Activated CD4-positive, alpha-beta memory T cell treated with anti-CD3 and anti-CD28 coated beads, Interleukin-2, amount 10 ng/mL, durations not matched to agents 7 days and 5 days (primary cell): ENCODE results near the gene NME7. TPM values are rescaled to one million over a fixed set of nuclear protein-coding genes. Genes with fewer than 3 reads are reported as not detected.
A peak's percentile ranks its signal among the peaks of the same experiment; 100 is the strongest.

Experiments used
- CTCF ChIA-PET: fragments of 350-600 bp; sonication (Branson Sonifier 250); formaldehyde crosslinking; loops from one replicate; lab custom pipeline; 2021; ENCODE audit warnings: antibody characterized with exemption, inconsistent platforms; lab: Charles Lee
- POLR2A ChIA-PET: fragments of 350-600 bp; sonication (Branson Sonifier 250); formaldehyde crosslinking; loops from one replicate; lab custom pipeline; 2021; ENCODE audit warnings: antibody characterized with exemption; lab: Charles Lee
- DNase-seq: peaks from one replicate; pipeline ENCODE4 v3.0.0-alpha.2; 2020
- H3K27ac Mint-ChIP-seq: one replicate; pipeline ENCODE4 v1.8.0; 2021; ENCODE audit warnings: mild to moderate bottlenecking, mixed read lengths
- H3K27me3 Mint-ChIP-seq: one replicate; pipeline ENCODE4 v1.8.0; 2021; ENCODE audit warnings: mixed read lengths
- H3K36me3 Mint-ChIP-seq: one replicate; pipeline ENCODE4 v1.8.0; 2021; ENCODE audit warnings: low read depth, mixed read lengths
- H3K4me1 Mint-ChIP-seq: one replicate; pipeline ENCODE4 v1.8.0; 2021; ENCODE audit warnings: mixed read lengths
- H3K4me3 Mint-ChIP-seq: one replicate; pipeline ENCODE4 v1.8.0; 2021; ENCODE audit warnings: mild to moderate bottlenecking, mixed read lengths
- H3K9me3 Mint-ChIP-seq: one replicate; pipeline ENCODE4 v1.8.0; 2021; ENCODE audit warnings: mixed read lengths
- total RNA-seq, 2 experiments: library from RNA; stranded (reverse); gene quantifications; one replicate each; pipeline ENCODE4 v1.2.3, GENCODE V29; 2021

NME7 gene
- total RNA-seq, 2 experiments from 2014 or later: 26.1 to 28.3 TPM

GRCh38 chr1:169108223-169108622 is 259.4 kb downstream of the NME7 start:
- peaks cover 34% of the 10 kb centered on the region for H3K4me1 Mint-ChIP-seq
- ChIA-PET POLR2A (interaction anchor here (0.6 kb wide), 1 partner anchor 1024 kb away, joined by 3 read pairs; no protein-coding TSS in a partner anchor), CTCF (interaction anchor here (1.3 kb wide), 1 partner anchor 240 kb away, joined by 4 read pairs; no protein-coding TSS in a partner anchor)
- peak overlapping the region; percentile 54 for H3K4me3 Mint-ChIP-seq
- peaks cover 5% of the 10 kb centered on the region for H3K36me3 Mint-ChIP-seq
- no peaks in the 10 kb centered on the region for H3K9me3 Mint-ChIP-seq
- H3K27ac Mint-ChIP-seq: no peak overlapping the region
- DNase-seq: no peak
- peaks cover 20% of the 10 kb centered on the region for H3K27me3 Mint-ChIP-seq

- peak overlapping the region; percentile 36 for H3K27ac Mint-ChIP-seq
- CTCF ChIA-PET: interaction anchor here (1.3 kb wide), 1 partner anchor 241 kb away, joined by 4 read pairs; no protein-coding TSS in a partner anchor
- H3K36me3 Mint-ChIP-seq: peaks cover 5% of the 10 kb centered on the region
- DNase-seq: no peak
- no peaks in the 10 kb centered on the region for H3K9me3 Mint-ChIP-seq
- POLR2A ChIA-PET: interaction anchor here (0.6 to 0.7 kb wide), 2 partner anchors 204 to 1023 kb away, joined by 3 read pairs; no protein-coding TSS in a partner anchor
- H3K4me3 Mint-ChIP-seq: peak overlapping the region; percentile 74
- peaks cover 20% of the 10 kb centered on the region for H3K27me3 Mint-ChIP-seq
- peaks cover 34% of the 10 kb centered on the region for H3K4me1 Mint-ChIP-seq
Observed at GRCh38 chr1:169107603-169108208, 259.9 kb downstream of the NME7 start.

DNA sequence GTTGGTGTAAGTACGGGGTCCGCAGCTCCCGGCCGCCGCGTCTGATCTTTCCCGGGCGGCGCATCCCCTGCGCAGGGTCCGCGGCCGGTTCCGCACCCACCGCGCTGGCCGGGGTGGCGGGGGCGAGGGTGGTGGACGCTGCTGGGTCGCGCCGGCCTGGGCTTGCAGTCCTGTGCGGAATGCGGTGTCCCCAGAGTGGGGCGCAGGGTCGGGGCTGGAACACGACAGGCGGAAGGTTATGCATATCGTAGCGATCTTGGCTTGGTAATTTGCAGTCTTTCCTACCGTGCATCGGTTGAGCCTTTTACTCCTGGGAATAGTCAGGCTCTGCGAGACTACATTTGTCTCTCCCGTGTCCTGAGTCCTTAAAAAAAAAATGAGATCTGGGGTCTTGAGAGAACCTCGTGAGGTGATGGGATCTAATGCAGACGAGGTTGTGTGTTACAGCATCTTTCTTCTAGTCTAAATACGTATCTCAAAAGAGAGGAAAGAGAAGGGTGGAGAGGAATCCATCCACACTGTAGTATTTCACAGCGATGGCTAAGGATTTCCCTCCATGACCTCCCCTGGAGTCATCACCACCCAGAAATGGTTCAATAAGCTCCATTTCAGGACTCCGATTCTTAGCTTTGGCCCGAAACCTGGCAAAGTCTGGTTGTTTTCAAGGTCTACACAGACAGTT is 260.5 kb downstream of the NME7 start:
- Mint-ChIP-seq H3K27me3 (peaks cover 20% of the 10 kb centered on the region), H3K27ac (no peak overlapping the region), H3K4me1 (peaks cover 34% of the 10 kb centered on the region), H3K4me3 (peak overlapping the region; percentile 83), H3K9me3 (no peaks in the 10 kb centered on the region), H3K36me3 (no peaks in the 10 kb centered on the region)
- DNase-seq: no peak
- ChIA-PET CTCF (interaction anchor here (1.3 to 2.1 kb wide), 2 partner anchors 242 to 764 kb away, joined by 4 to 5 read pairs; no protein-coding TSS in a partner anchor), POLR2A (interaction anchor here (0.7 kb wide), 1 partner anchor 205 kb away, joined by 3 read pairs; no protein-coding TSS in a partner anchor)

DNA sequence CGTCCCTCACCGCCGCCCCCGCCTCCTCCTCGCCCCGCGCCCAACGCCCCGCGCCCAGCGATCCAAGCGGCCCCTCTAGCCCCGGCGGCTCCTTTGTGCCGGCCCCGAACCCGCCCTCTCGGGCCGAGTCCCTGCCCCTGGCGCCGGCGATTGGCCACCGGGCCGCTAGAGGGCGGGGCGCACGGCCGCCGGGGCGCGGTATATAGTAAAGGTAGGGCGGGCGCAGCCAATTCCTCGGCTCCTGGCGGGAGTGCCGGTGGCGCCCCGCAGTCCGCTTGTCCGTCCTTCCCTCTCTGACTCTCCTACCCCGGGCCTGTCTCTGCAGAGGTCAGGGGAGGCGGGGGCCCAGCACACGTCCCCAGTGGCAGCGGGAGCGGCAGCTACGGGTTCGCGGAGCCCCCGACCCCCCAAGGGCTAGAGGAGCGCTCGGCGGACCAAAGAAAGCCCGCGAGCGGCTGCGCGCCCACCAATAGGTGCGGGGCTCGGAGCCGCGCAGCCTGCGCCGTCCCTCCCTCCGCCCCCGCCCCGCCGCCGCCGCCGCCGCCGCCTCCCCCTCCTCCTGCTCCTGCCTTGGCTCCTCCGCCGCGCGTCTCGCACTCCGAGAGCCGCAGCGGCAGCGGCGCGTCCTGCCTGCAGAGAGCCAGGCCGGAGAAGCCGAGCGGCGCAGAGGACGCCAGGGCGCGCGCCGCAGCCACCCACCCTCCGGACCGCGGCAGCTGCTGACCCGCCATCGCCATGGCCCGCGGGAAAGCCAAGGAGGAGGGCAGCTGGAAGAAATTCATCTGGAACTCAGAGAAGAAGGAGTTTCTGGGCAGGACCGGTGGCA is 261.3 kb downstream of the NME7 start, which contains the start of gene ATP1B1:
Gene ATP1B1, plus strand, starts transcription at position 596 of the 826 bp plus-strand sequence. Its CDS starts 140 bp downstream, at position 736.
- peak within 1 kb of the TSS; percentile 52 for H3K27ac Mint-ChIP-seq
- H3K9me3 Mint-ChIP-seq: no peaks in the 10 kb centered on the region
- no peaks in the 10 kb centered on the region for H3K36me3 Mint-ChIP-seq
- CTCF ChIA-PET: interaction anchor here (2.1 kb wide), 1 partner anchor 763 kb away, joined by 5 read pairs; no protein-coding TSS in a partner anchor
- H3K4me1 Mint-ChIP-seq: peaks cover 34% of the 10 kb centered on the region
- DNase-seq: peak; percentile 84
- peak within 1 kb of the TSS; percentile 83 for H3K4me3 Mint-ChIP-seq
- POLR2A ChIA-PET: no interaction called here
- peaks cover 20% of the 10 kb centered on the region for H3K27me3 Mint-ChIP-seq

DNA sequence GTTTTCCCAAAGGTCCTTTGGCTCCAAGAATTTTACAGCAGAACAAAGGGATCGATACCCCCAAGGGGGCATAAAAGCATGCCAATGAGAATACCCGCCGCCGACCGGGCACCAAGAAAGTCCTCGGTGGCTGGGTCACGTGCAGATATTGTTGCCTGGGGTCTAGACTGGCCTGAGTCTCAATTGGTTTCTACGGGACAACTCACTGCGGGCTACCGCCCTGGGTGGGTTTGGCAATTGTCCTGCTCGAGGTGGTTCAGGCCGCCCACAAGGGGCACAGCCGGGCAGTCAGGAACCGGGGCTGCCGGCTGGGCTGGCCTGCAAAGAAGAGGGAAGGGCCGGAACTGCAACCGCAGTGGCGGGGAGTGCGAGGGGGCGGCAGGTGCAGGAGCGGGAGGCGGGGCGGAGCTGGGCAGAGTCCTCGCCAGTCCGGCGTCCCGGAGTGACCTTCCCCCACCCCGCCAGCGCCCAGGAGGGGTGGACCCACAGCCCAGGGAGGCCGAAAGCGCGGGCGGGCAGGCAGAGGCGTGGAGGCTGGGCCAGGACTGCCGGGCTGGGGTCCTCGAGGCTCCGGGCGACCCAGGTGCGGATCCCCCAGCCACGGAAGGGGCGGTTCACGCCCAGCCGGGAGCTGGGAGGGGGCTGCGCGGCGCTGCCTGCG is 262.0 kb downstream of the NME7 start:
- Mint-ChIP-seq H3K9me3 (no peaks in the 10 kb centered on the region), H3K36me3 (no peaks in the 10 kb centered on the region), H3K27me3 (peaks cover 26% of the 10 kb centered on the region), H3K27ac (no peak overlapping the region), H3K4me1 (peaks cover 30% of the 10 kb centered on the region), H3K4me3 (peak overlapping the region; percentile 68)
- CTCF ChIA-PET: interaction anchor here (2.1 kb wide), 1 partner anchor 763 kb away, joined by 5 read pairs; no protein-coding TSS in a partner anchor
- POLR2A ChIA-PET: interaction anchor here (1.8 kb wide), 1 partner anchor 15 kb away, joined by 4 read pairs; no protein-coding TSS in a partner anchor
- peak; percentile 42 for DNase-seq

DNA sequence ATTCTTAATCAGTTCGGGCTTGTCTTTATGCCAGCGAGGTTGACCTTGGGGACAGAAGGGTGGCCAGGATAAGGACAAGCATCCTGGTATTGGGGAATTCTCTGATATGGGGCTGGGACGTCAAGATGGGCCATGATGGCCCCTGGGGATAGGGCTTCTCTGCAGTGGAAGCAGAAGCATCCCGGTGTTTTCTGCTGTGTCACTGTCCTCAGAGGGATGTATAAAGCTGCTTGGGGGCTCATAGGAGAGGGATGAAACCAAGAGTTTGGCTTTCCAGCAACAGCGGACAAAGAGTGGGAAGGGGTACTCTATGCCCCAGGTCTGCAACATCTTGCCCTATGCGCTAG is 262.5 kb downstream of the NME7 start:
- no peaks in the 10 kb centered on the region for H3K9me3 Mint-ChIP-seq
- H3K27me3 Mint-ChIP-seq: peaks cover 26% of the 10 kb centered on the region
- H3K27ac Mint-ChIP-seq: no peak overlapping the region
- POLR2A ChIA-PET: interaction anchor here (1.8 kb wide), 1 partner anchor 14 kb away, joined by 4 read pairs; no protein-coding TSS in a partner anchor
- CTCF ChIA-PET: interaction anchor here (2.1 kb wide), 1 partner anchor 762 kb away, joined by 5 read pairs; no protein-coding TSS in a partner anchor
- H3K36me3 Mint-ChIP-seq: no peaks in the 10 kb centered on the region
- peaks cover 25% of the 10 kb centered on the region for H3K4me1 Mint-ChIP-seq
- DNase-seq: no peak
- peak overlapping the region; percentile 68 for H3K4me3 Mint-ChIP-seq

DNA sequence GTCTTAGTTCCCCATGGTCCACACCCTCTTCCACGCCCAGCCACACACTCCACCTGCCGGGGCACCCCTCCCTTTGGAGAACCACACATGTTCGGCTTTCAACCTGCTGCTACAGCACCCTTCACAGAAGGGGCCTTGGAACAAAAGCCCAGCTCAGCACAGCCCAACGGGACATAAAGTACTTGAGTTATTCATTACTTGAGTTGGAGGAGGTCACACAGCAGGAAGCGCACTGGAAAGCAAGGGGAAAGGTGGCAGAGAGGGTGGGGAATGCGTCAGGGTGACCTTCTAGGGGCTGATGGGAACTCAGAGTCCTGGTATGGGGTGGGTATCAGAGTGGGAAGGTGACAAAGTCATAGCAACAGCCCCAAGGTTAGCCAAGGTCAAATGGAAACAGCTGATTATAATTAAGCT is 264.1 kb downstream of the NME7 start:
- no peak overlapping the region for H3K4me3 Mint-ChIP-seq
- H3K27me3 Mint-ChIP-seq: peaks cover 25% of the 10 kb centered on the region
- H3K9me3 Mint-ChIP-seq: no peaks in the 10 kb centered on the region
- CTCF ChIA-PET: interaction anchor here (1.2 kb wide), 1 partner anchor 761 kb away, joined by 3 read pairs; no protein-coding TSS in a partner anchor
- no peaks in the 10 kb centered on the region for H3K36me3 Mint-ChIP-seq
- POLR2A ChIA-PET: interaction anchor here (1.8 kb wide), 1 partner anchor 13 kb away, joined by 4 read pairs; no protein-coding TSS in a partner anchor
- no peak for DNase-seq
- peaks cover 17% of the 10 kb centered on the region for H3K4me1 Mint-ChIP-seq
- no peak overlapping the region for H3K27ac Mint-ChIP-seq

- Mint-ChIP-seq H3K9me3 (no peaks in the 10 kb centered on the region), H3K27me3 (peaks cover 21% of the 10 kb centered on the region), H3K27ac (no peak overlapping the region), H3K36me3 (no peaks in the 10 kb centered on the region), H3K4me3 (no peak overlapping the region), H3K4me1 (peaks cover 14% of the 10 kb centered on the region)
- ChIA-PET POLR2A (no interaction called here), CTCF (no interaction called here)
- DNase-seq: no peak
Observed at GRCh38 chr1:169103002-169103401, 264.6 kb downstream of the NME7 start.

DNA sequence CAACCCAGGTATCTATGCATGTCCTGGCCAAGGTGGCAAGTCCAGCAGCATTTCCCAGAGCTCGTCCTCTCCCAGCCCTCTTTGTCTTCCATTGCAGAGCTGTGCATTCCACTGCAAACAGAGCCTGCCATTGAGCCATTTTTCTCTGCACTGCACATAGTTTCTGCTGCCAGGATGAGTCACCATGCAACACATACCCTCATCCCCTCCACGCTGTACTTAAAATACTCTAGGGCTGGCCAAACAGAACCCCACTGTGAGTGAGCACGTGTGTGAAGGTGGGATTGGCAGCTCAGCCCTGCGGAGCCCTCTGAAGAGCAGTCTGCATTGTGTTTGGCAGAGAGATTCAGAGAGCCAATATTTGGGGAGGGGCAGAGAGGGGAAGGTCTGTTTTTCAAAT is 265.0 kb downstream of the NME7 start:
- H3K27me3 Mint-ChIP-seq: peaks cover 16% of the 10 kb centered on the region
- H3K36me3 Mint-ChIP-seq: no peaks in the 10 kb centered on the region
- ChIA-PET CTCF (no interaction called here), POLR2A (no interaction called here)
- H3K4me3 Mint-ChIP-seq: no peak overlapping the region
- no peak overlapping the region for H3K27ac Mint-ChIP-seq
- H3K4me1 Mint-ChIP-seq: peaks cover 10% of the 10 kb centered on the region
- H3K9me3 Mint-ChIP-seq: no peaks in the 10 kb centered on the region
- DNase-seq: no peak

DNA sequence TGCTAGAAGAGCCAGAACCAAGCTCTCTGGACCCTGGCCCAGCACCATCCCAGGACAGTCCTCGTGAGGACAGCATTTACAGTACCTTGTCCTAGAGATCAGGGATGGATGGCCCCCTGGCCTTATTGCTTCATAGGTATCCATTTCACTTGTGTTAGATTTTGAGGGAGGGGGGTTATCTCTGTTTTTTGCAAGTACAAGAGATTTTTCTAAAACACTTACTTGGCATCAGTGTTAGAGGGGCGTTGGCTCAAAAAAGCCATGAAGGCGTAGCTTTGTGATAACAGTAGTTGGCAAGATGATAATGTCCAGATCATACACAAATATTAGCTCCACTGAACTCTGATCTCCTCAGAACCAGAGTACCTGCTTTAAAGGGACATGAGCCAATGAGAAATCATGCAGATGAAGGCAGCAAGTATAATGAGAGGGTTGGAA is 266.9 kb downstream of the NME7 start:
- Mint-ChIP-seq H3K4me3 (no peak overlapping the region), H3K4me1 (peaks cover 4% of the 10 kb centered on the region), H3K9me3 (no peaks in the 10 kb centered on the region), H3K27ac (no peak overlapping the region), H3K36me3 (no peaks in the 10 kb centered on the region), H3K27me3 (peaks cover 11% of the 10 kb centered on the region)
- no peak for DNase-seq
- CTCF ChIA-PET: no interaction called here
- POLR2A ChIA-PET: no interaction called here

GRCh38 chr1:169100208-169100607 is 267.4 kb downstream of the NME7 start:
- no peak overlapping the region for H3K4me3 Mint-ChIP-seq
- peaks cover 10% of the 10 kb centered on the region for H3K27me3 Mint-ChIP-seq
- no peaks in the 10 kb centered on the region for H3K9me3 Mint-ChIP-seq
- ChIA-PET POLR2A (no interaction called here), CTCF (no interaction called here)
- H3K36me3 Mint-ChIP-seq: no peaks in the 10 kb centered on the region
- H3K4me1 Mint-ChIP-seq: peaks cover 2% of the 10 kb centered on the region
- H3K27ac Mint-ChIP-seq: no peak overlapping the region
- DNase-seq: no peak

GRCh38 chr1:169099561-169099960 is 268.0 kb downstream of the NME7 start:
- POLR2A ChIA-PET: no interaction called here
- DNase-seq: no peak
- CTCF ChIA-PET: no interaction called here
- H3K4me1 Mint-ChIP-seq: no peaks in the 10 kb centered on the region
- no peak overlapping the region for H3K4me3 Mint-ChIP-seq
- no peaks in the 10 kb centered on the region for H3K36me3 Mint-ChIP-seq
- peaks cover 10% of the 10 kb centered on the region for H3K27me3 Mint-ChIP-seq
- no peak overlapping the region for H3K27ac Mint-ChIP-seq
- no peaks in the 10 kb centered on the region for H3K9me3 Mint-ChIP-seq
